GM19238 (cell line): Measurements from ENCODE around the gene TENM4.

ENCODE experiments used
- DNase-seq: peaks from one replicate; pipeline ENCODE4 v3.0.0; 2011; ENCODE audit warnings: low spot score; ENCODE audit not compliant: insufficient read length

TENM4 gene

GRCh38 chr11:79062814-79063762, 377.7 kb downstream of the TENM4 start:
- no peak for DNase-seq

- no peak for DNase-seq
Measured at GRCh38 chr11:79060081-79060953, 380.5 kb downstream of the TENM4 start.

- no peak for DNase-seq
Measured at GRCh38 chr11:79059141-79059540, 381.7 kb downstream of the TENM4 start.

GRCh38 chr11:79055856-79056631, 384.8 kb downstream of the TENM4 start:
- no peak for DNase-seq

GRCh38 chr11:79054636-79055035, 386.2 kb downstream of the TENM4 start:
- no peak for DNase-seq

- no peak for DNase-seq
Measured at GRCh38 chr11:79052544-79052943, 388.3 kb downstream of the TENM4 start.

- no peak for DNase-seq
Measured at GRCh38 chr11:79050786-79051185, 390.0 kb downstream of the TENM4 start.

GRCh38 chr11:79049741-79050179, 391.1 kb downstream of the TENM4 start:
- no peak for DNase-seq

- no peak for DNase-seq
Measured at GRCh38 chr11:79047980-79048379, 392.9 kb downstream of the TENM4 start.

- DNase-seq = no peak
Measured at GRCh38 chr11:79047321-79047720, 393.5 kb downstream of the TENM4 start.

- DNase-seq = no peak
Measured at GRCh38 chr11:79046366-79046765, 394.5 kb downstream of the TENM4 start.

- no peak for DNase-seq
Measured at GRCh38 chr11:79045800-79046304, 395.0 kb downstream of the TENM4 start.

GRCh38 chr11:79045018-79045799, 395.6 kb downstream of the TENM4 start:
- no peak for DNase-seq

GRCh38 chr11:79044201-79044600, 396.6 kb downstream of the TENM4 start:
- no peak for DNase-seq

GRCh38 chr11:79043726-79044125, 397.1 kb downstream of the TENM4 start:
- DNase-seq = no peak

- DNase-seq = no peak
Measured at GRCh38 chr11:79042824-79043223, 398.0 kb downstream of the TENM4 start.

- DNase-seq = no peak
Measured at GRCh38 chr11:79040348-79040747, 400.5 kb downstream of the TENM4 start.

GRCh38 chr11:79039122-79039521, 401.7 kb downstream of the TENM4 start:
- no peak for DNase-seq

GRCh38 chr11:79035881-79036280, 404.9 kb downstream of the TENM4 start:
- DNase-seq = no peak

GRCh38 chr11:79033833-79034232, 407.0 kb downstream of the TENM4 start:
- no peak for DNase-seq
